NCI-H1048 (cell line): ENCODE measurements around the gene GBE1.
"Not testable (repeated sequence)": the region's sequence is repeated elsewhere in the genome, so short reads cannot be mapped to it uniquely, and the experiment has no call there.

Experiments
- DNase-seq: peaks from one replicate; lab custom pipeline; 2025; lab: John Stamatoyannopoulos, UW

The GBE1 gene

GRCh38 chr3:81753416-81754027, 7.9 kb downstream of the GBE1 start:
- DNase-seq = no peak

GRCh38 chr3:81752604-81753003, 8.8 kb downstream of the GBE1 start:
- DNase-seq = no peak

GRCh38 chr3:81749265-81749664, 12.2 kb downstream of the GBE1 start:
- DNase-seq = no peak

GRCh38 chr3:81747280-81747679, 14.2 kb downstream of the GBE1 start:
- not testable (repeated sequence) for DNase-seq

GRCh38 chr3:81744366-81744765, 17.1 kb downstream of the GBE1 start:
- no peak for DNase-seq

- DNase-seq = no peak
Observed at GRCh38 chr3:81743096-81744025, 18.1 kb downstream of the GBE1 start.

GRCh38 chr3:81742581-81742980, 18.9 kb downstream of the GBE1 start:
- DNase-seq = no peak

GRCh38 chr3:81741216-81741615, 20.2 kb downstream of the GBE1 start:
- DNase-seq = no peak

GRCh38 chr3:81740731-81741130, 20.7 kb downstream of the GBE1 start:
- DNase-seq = no peak

GRCh38 chr3:81735334-81735733, 26.1 kb downstream of the GBE1 start:
- DNase-seq = no peak

- no peak for DNase-seq
Observed at GRCh38 chr3:81734742-81735141, 26.7 kb downstream of the GBE1 start.

- no peak for DNase-seq
Observed at GRCh38 chr3:81732642-81733041, 28.8 kb downstream of the GBE1 start.

GRCh38 chr3:81728766-81729544, 32.5 kb downstream of the GBE1 start:
- no peak for DNase-seq

- DNase-seq = no peak
Observed at GRCh38 chr3:81726735-81727134, 34.7 kb downstream of the GBE1 start.

GRCh38 chr3:81726132-81726531, 35.3 kb downstream of the GBE1 start:
- DNase-seq = no peak

- DNase-seq = no peak
Observed at GRCh38 chr3:81723732-81724313, 37.6 kb downstream of the GBE1 start.

- DNase-seq = no peak
Observed at GRCh38 chr3:81718311-81718710, 43.1 kb downstream of the GBE1 start.

- DNase-seq = no peak
Observed at GRCh38 chr3:81716870-81717509, 44.5 kb downstream of the GBE1 start.

GRCh38 chr3:81713031-81713430, 48.4 kb downstream of the GBE1 start:
- DNase-seq = no peak

- DNase-seq = no peak
Observed at GRCh38 chr3:81709606-81710005, 51.8 kb downstream of the GBE1 start.

- no peak for DNase-seq
Observed at GRCh38 chr3:81707996-81708395, 53.4 kb downstream of the GBE1 start.

- no peak for DNase-seq
Observed at GRCh38 chr3:81702126-81702525, 59.3 kb downstream of the GBE1 start.
